Superior temporal gyrus (tissue), 1 donor: ENCODE measurements around the gene DNAJB14.
A peak's percentile ranks its signal among the peaks of the same experiment; 100 is the strongest.

Experiments
- DNase-seq: peaks from one replicate; pipeline ENCODE4 v3.0.0-alpha.2; 2016; ENCODE audit errors: extremely low spot score

Gene DNAJB14

GRCh38 chr4:99945718-99946355, 581 bp downstream of the DNAJB14 start:
- peak; percentile 45 for DNase-seq

- no peak for DNase-seq
These were observed 2.4 kb downstream of the DNAJB14 start for GRCh38 chr4:99943904-99944437.

- DNase-seq: no peak
These were observed 8.1 kb downstream of the DNAJB14 start for GRCh38 chr4:99938243-99938753.

GRCh38 chr4:99934891-99935290, 11.5 kb downstream of the DNAJB14 start:
- no peak for DNase-seq

- no peak for DNase-seq
These were observed 18.9 kb downstream of the DNAJB14 start for GRCh38 chr4:99927566-99927965.

- DNase-seq: no peak
These were observed 25.2 kb downstream of the DNAJB14 start for GRCh38 chr4:99921174-99921573.

GRCh38 chr4:99918656-99919055, 27.8 kb downstream of the DNAJB14 start:
- DNase-seq: no peak

GRCh38 chr4:99917575-99917974, 28.8 kb downstream of the DNAJB14 start:
- DNase-seq: no peak

- no peak for DNase-seq
These were observed 31.0 kb downstream of the DNAJB14 start for GRCh38 chr4:99915449-99915848.

- DNase-seq: no peak
These were observed 51.4 kb downstream of the DNAJB14 start for GRCh38 chr4:99894998-99895397.

- peak; percentile 95 for DNase-seq
These were observed 52.0 kb downstream of the DNAJB14 start, which contains the start of gene LAMTOR3 for GRCh38 chr4:99894161-99894997. TSS of gene LAMTOR3 (minus strand) at chr4:99894427. CDS start at chr4:99893963, 464 bp downstream.

- no peak for DNase-seq
These were observed 52.6 kb downstream of the DNAJB14 start for GRCh38 chr4:99893839-99894160.

GRCh38 chr4:99893029-99893428, 53.4 kb downstream of the DNAJB14 start:
- DNase-seq: no peak

- DNase-seq: no peak
These were observed 55.1 kb downstream of the DNAJB14 start for GRCh38 chr4:99891351-99891750.

GRCh38 chr4:99887837-99888236, 58.6 kb downstream of the DNAJB14 start:
- DNase-seq: no peak

GRCh38 chr4:99886146-99886545, 60.3 kb downstream of the DNAJB14 start:
- DNase-seq: no peak

- DNase-seq: no peak
These were observed 60.7 kb downstream of the DNAJB14 start for GRCh38 chr4:99885687-99886086.

GRCh38 chr4:99885063-99885664, 61.3 kb downstream of the DNAJB14 start:
- DNase-seq: peak; percentile 54

GRCh38 chr4:99879458-99879857, 67.0 kb downstream of the DNAJB14 start:
- DNase-seq: no peak

- DNase-seq: no peak
These were observed 67.8 kb downstream of the DNAJB14 start for GRCh38 chr4:99878604-99879003.

- no peak for DNase-seq
These were observed 69.5 kb downstream of the DNAJB14 start for GRCh38 chr4:99876946-99877345.

- no peak for DNase-seq
These were observed 71.3 kb downstream of the DNAJB14 start for GRCh38 chr4:99875071-99875470.
